UCSD-AML1 (cell line): ENCODE results near the gene NECTIN3.

Source experiments
- DNase-seq: peaks from one replicate; lab custom pipeline; 2025; ENCODE audit not compliant: unreplicated experiment; lab: John Stamatoyannopoulos, UW

The NECTIN3 gene

DNA sequence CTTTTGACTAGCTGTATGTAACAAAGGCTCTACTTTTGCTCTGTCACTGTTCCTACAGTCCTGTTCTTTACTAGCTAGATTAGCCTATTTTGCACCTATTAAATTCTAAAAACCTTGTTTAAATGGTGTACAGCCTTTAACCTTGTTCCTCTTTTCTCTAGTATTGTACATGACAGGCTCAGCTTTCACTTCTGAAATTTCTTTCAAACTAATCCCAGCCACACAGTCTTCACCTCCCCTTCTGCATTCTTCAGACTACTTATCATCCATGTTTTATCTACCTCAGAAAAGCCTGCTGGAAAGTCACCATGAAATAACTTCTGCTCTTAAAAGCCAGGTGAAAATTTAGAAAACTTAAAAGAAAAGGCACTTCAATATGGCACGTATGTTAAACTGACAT is 122.4 kb downstream of the NECTIN3 start:
- DNase-seq = no peak

DNA sequence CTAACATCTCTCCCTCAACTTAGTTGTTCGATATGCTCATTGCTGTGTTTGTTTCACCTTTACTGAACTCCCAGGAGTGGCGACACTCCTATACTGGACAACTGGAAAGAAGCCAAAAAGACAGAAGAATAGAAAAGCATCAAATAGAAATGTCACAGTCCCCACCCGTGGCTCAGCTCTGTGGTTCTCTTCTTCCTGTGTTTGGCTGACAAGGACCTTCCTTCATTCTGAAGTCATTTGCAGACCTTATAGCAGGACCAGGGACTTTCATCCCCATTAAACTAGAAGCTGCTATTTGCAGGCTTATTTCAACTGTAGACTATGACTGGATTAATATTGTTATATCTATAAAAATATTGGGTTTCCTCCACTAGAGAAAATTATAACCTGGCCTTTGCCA is 125.9 kb downstream of the NECTIN3 start:
- DNase-seq = no peak

DNA sequence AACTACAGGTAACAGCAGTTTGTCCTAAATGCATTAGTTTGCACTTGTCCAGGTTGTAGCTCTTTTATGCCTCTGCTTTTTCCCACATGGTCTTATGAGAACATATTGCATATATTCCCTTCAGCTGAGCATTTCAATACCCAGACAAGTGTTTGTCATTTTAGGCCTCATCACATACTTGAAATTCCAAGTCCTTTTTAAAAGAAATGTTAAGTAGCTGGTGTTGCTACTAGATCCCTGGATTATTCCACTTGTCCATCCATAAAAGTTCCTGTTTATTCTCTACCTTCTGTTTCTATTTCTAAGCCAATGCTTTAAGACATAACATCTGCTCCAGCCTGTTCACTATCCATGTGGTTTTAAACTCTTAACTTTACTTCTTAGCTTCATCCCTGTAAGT is 128.4 kb downstream of the NECTIN3 start:
- no peak for DNase-seq

DNA sequence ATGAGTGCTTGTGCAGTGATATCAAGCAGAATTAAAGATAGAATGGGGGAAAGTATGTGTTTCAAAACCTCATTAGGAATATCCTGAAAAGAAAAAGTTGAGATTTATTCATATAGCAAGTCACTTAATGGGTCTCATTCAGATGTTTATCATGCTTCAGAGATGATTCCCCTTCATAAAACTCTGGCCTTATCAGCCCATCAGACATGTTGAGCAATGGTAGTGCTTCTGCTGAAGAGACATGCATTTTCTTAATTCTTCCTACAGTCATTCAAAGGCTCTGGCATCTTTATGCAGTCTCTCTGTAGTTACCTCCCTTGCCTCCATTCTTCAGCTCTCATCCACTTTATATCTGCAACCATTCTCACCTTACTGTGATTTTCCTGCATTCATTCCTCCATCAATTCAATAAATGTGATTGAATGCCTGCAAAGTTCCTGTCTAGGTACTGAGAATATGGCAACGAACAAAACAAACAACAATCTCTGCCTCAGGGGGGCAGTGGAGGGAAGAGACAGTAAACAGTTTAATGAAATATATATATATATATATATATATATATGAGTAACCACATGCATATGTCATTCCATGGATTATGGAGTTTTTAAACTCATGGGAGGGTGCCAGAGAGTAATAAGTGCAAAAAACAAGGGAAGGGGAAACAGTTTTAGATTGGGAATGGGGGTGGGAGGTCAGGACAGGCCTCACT is 138.5 kb downstream of the NECTIN3 start:
- no peak for DNase-seq

DNA sequence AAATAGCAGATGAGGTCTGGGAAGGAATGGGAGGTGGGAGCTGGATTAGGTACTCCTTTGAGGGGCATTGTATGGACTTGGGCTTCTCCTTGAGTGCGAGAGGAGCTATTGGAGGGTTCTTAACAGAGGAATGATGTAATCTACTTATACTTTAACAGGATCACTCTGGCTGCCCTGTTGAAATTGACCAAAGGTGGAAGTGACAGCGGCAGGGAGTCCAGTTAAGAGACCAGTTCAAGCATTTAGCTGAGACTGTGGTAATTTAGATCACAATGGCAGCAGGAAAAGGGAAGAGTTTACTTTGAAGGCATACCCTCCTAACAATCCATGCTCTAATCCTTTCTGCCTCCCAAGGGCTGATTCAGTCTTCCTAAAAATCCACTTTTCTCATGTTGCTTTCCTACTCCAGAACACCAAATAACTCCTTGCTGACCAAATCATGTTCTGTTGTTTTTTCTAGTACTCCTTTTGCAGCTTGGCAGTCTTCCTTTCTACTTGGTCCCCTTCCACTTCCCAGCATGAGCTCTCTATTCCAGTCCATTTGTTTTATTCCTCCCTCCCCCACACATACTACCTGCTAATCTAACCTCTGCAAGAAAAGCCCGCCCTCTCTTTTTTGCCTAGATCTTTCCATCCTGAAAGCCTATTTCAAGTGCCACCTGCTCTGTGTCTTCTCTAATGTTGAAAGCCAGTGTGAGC is 139.4 kb downstream of the NECTIN3 start:
- no peak for DNase-seq

- no peak for DNase-seq
Observed at GRCh38 chr3:111212511-111212910, 140.9 kb downstream of the NECTIN3 start.

DNA sequence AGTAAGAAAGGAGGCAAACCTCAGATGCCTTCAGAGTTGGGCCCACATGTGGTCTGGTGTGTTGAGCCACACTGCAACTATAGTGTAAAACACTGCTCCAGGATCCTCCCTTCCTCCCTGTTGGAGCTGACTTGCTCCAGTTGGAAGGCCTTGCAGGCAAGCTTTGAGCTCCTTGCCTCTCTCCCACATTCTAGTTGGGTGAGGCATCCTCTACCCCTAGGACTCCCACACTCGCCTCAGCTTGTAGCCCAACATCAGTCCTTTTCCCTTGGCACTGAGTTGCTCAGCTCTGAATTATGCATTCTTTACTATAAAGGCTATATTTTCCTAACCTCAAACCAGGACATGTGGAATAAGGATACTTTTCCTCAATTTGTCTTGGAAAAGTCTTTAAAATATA is 143.9 kb downstream of the NECTIN3 start:
- no peak for DNase-seq

DNA sequence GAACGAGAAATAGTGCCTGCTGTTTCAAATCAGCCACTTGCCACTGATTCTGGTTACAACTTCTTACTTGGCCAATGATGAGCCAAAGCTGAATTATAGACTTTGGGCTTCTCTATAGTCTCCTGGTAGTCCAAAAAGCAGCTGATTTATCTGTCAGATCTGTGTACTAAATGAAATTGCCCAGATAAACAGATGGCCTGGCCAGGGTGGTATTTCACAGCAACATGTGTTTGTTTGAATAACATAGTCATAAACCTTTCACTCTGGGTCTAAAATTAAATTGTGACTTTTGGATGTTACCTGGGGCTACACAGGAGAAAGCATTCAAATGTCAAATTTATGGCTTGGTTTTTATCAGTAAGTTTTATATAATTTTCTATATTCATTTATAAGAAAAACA is 147.0 kb downstream of the NECTIN3 start:
- DNase-seq = no peak

DNA sequence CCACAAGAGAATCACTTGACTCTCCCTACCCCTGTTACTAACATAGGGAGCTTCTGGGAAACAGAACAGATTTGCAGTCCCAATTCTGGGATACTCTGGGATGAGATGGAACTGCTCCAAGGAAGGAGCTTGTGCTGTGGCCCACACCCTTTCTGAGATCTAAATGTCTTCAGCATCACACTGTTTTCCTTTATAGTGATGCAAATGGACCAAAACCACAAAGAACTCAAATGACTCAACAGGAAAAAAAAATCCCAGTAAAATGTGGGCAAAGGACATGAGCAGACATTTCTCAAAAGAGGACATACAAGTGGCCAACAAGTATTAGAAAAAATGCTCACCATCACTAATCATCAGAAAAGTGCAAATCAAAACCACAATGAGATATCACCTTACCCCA is 155.6 kb downstream of the NECTIN3 start:
- no peak for DNase-seq

GRCh38 chr3:111229301-111229700 is 157.7 kb downstream of the NECTIN3 start:
- no peak for DNase-seq

DNA sequence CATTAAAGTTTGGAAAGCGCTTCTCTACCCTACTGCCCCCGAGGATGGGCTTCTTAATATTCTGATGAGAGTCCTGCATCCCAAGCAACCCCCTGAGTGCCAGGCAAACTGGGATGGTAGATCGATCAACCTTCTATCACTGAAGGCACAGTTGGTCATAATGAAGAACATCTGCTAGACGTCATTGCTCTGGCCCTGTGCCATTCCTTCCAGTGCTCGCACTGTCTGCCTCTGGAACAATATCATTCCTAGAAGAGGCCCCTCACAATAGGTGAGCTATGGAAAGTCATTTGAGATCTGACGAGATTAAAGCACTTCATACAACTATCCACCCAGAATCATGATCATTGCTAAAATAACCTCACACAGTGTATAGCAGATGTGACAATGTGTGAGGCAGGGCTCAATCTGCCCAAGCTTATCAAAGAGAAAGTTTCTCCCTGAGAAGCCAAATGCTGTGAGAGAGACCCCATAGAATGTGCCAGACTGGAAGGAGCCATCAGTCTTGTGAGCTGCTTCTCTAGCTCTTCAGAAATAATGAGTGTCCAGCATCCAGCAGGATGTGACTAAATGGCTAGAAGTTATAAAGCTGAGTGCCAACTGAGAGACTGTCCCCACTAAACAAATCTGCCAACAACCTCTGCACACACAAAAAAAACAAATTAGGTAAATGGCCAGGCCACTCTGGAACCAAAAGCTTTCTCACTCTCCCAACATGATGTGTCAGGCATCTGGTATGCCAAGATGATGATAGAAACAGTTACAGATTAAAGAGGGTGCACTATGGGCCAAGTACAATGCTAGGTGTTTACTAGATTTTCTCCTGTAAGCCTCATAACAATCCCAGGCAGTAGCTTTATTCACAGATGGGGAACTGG is 165.5 kb downstream of the NECTIN3 start:
- DNase-seq = no peak

DNA sequence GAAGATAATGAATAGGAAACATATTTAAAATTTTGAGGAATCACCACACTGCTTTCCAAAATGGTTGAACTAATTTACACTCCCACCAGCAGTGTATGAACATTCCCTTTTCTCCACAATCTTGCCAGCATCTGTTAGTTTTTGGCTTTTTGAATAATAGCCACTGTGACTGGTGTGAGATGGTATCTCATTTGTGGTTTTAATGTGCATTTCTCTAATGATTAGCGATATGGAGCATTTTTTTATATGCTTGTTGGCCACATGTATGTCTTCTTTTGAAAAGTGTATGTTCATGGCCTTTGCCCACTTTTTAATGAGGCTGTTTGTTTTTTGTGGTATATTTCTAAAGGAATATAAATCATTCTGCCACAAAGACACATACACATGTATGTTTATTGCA is 166.3 kb downstream of the NECTIN3 start:
- no peak for DNase-seq

DNA sequence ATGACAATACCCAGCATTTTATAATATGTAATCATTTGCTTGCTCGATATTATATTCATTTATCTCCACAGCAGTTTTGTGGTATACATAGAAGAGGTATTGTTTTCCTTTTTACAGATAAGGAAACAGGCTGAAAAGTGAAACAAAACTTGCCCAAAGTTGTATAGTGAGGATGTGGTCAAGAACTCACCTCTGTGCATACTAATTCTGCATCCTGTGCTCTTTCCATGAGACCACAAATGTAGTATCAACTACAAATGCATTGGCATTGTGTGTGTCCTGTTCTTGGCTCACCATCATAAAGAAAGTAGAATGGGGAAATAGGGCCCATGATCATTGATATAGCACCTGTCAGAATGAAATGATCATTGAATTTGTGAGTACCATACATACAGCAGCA is 167.3 kb downstream of the NECTIN3 start:
- DNase-seq = no peak

GRCh38 chr3:111241960-111242359 is 170.3 kb downstream of the NECTIN3 start:
- no peak for DNase-seq
